Adrenal gland (tissue), 12 donors: ENCODE results near the gene SRSF2. TPM values are rescaled to one million over a fixed set of nuclear protein-coding genes. Genes with fewer than 3 reads are reported as not detected.
"Not testable (repeated sequence)": the region's sequence is repeated elsewhere in the genome, so short reads cannot be mapped to it uniquely, and the experiment has no call there.

Experiments used
- DNase-seq, 7 donors: peaks; one replicate each; pipeline ENCODE4 v3.0.0-alpha.2; 2019 to 2020
- H3K27ac ChIP-seq, 5 donors: fragments of 200-600 bp; sonication (generic) in 4 of 5; 1 replicate in 3 of 5; 2 replicates in 2 of 5; pipeline versions ENCODE4 v1.5.1 to v1.8.0; 2016 to 2020; ENCODE audit warnings: mild to moderate bottlenecking in 1 of 5
- H3K27me3 ChIP-seq: fragments of 200-600 bp; 2 replicates; pipeline ENCODE4 v1.8.0; 2021
- H3K36me3 ChIP-seq, 2 donors: fragments of 200-600 bp; replicated peaks in 1 of 2; 1 replicate in 1 of 2; 2 replicates in 1 of 2; pipeline versions ENCODE4 v1.5.1 to v1.8.0; 2018 to 2022
- H3K4me1 ChIP-seq, 2 donors: fragments of 200-600 bp; replicated peaks in 1 of 2; 1 replicate in 1 of 2; 2 replicates in 1 of 2; pipeline versions ENCODE4 v1.5.1 to v1.8.0; 2018 to 2021
- H3K4me3 ChIP-seq, 4 donors: fragments of 200-600 bp; sonication (generic) in 3 of 4; one replicate each; pipeline ENCODE4 v1.5.1; 2016 to 2018
- H3K9me3 ChIP-seq, 3 donors: fragments of 200-600 bp; sonication (generic) in 1 of 3; replicated peaks in 1 of 3; 1 replicate in 2 of 3; 2 replicates in 1 of 3; pipeline versions ENCODE4 v1.5.1 to v1.8.0; 2016 to 2021
- POLR2A ChIP-seq, 2 donors: fragments of 450-650 bp; IDR thresholded peaks; one replicate each; pipeline ENCODE4 v1.6.1; 2017; ENCODE audit warnings: antibody characterized with exemption in 2 of 2, mild to moderate bottlenecking in 2 of 2, moderate library complexity in 1 of 2
- WGBS, 4 donors: extraction: QIAGEN DNeasy Blood & Tissue Kit in 2 of 4; methylation state at CpG; one replicate each; pipeline versions ENCODE4 v1.1.5 to v1.1.7; 2013 to 2017; 5-methylcytosine and 5-hydroxymethylcytosine counted together
- intact Hi-C, 2 donors: fragments of 100-400 bp; cut with DNase I; formaldehyde crosslinking; loops; one replicate each; pipeline versions ENCODE4 v1.14.1 to v1.15.0; 2022 to 2023
- polyA plus RNA-seq, 3 donors: library from polyadenylated mRNA; stranded (reverse); fragments of 200-250 nt in 2 of 3; fragments of 350-450 nt in 1 of 3; fragmentation: Illumina TruSeq in 1 of 3; extraction: RNeasy Lipid Tissue Mini Kit (QIAGEN cat#74804) in 1 of 3; gene quantifications; one replicate each; pipeline ENCODE4 v1.2.3, GENCODE V29; 2013 to 2014
- total RNA-seq, 9 donors: library from RNA; depleted of rRNA in 4 of 9; stranded (reverse); fragments of >200 nt in 4 of 9; fragments of 120-200 nt in 1 of 9; fragmentation: NEBNext Ultra II Directional in 1 of 9; extraction: Animal tissue kit (Norgen Biotek cat#: 25700) in 1 of 9; gene quantifications; one replicate each; pipeline versions ENCODE4 v1.1.0 to v1.2.4, GENCODE V29; 2013 to 2023
- TF ChIP-seq, protein P1 (sequence below), 6 experiments: fragments of 450-650 bp in 4 of 6; fragments of 200-600 bp in 2 of 6; sonication (generic) in 1 of 6; IDR thresholded peaks; 1 replicate in 5 of 6; 2 replicates in 1 of 6; pipeline versions ENCODE4 v1.5.1 to v1.8.0; 2016 to 2021; ENCODE audit warnings: antibody characterized with exemption in 6 of 6, mild to moderate bottlenecking in 2 of 6, moderate library complexity in 1 of 6
- donor health status: healthy with polysubstance abuse.
- donor health status: Bipolar disorder and iron deficiency.
- donor health status: DM: yes; HTN: yes; CAD: no.
- donor health status: DM: no; HTN: no; CAD: no.
- donor health status: DM: no; HTN: no; CAD: no.
- donor health status: DM: yes; HTN: yes; CAD: no.

Gene SRSF2
- total and polyA plus RNA-seq, 12 donors: 103 to 269 (median 194) TPM

DNA sequence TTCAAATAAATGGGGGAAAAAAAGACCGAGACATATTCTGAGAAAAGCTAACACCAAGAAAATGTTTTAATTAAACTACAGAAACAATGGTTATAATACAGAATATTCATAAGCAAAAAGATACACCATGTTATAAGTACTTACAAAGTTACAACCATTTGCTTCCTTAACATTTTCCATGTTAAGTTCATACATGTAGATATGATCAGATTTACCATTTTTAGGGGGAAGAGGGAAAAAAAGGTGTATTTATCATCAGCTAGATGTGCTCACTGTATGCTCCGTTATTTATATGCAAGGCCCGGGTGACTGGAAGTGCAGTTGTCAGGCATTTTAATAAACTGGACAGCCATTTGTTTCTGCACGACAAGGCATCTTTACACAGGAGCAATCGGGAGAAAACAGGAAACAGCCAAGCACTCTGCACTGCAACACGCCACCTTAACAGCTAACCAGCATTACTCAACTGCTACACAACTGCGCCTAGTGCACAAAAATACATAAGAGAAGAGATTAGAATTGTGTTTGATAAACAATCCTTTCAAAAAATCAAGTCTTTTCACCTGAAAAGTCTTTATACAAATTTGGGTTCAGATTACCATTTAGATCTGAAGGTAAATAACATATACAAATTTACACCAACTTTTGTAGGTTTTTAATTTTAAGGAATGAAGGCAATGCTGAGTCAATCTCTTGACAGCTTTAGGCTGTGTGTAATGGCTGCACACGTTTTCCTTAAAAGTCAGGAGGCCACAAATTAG lies 2.9 kb downstream of the SRSF2 start:
- DNase-seq: no peak
- H3K27me3 ChIP-seq: no peaks in the 10 kb centered on the region
- no peak for TF ChIP-seq POLR2A (IDR thresholded peaks at IDR 0.05)
- TF ChIP-seq, protein P1, sequence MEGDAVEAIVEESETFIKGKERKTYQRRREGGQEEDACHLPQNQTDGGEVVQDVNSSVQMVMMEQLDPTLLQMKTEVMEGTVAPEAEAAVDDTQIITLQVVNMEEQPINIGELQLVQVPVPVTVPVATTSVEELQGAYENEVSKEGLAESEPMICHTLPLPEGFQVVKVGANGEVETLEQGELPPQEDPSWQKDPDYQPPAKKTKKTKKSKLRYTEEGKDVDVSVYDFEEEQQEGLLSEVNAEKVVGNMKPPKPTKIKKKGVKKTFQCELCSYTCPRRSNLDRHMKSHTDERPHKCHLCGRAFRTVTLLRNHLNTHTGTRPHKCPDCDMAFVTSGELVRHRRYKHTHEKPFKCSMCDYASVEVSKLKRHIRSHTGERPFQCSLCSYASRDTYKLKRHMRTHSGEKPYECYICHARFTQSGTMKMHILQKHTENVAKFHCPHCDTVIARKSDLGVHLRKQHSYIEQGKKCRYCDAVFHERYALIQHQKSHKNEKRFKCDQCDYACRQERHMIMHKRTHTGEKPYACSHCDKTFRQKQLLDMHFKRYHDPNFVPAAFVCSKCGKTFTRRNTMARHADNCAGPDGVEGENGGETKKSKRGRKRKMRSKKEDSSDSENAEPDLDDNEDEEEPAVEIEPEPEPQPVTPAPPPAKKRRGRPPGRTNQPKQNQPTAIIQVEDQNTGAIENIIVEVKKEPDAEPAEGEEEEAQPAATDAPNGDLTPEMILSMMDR (IDR thresholded peaks at IDR 0.05): no peak
- 16 to 19% (median 19%) methylated on average over 8 of the region's 8 CpGs for WGBS, 4 donors
- peaks cover 32 to 68% of the 10 kb centered on the region in 2 donors for H3K4me1 ChIP-seq
- intact Hi-C loops: no loop called here
- H3K27ac ChIP-seq: peak overlapping the region in 3 of 5 donors; percentile 10 to 99 (median 18)
- peaks cover 0 to 58% of the 10 kb centered on the region in 2 donors for H3K36me3 ChIP-seq
- no peaks in the 10 kb centered on the region for H3K9me3 ChIP-seq
- H3K4me3 ChIP-seq: peak overlapping the region in 1 of 4 donors; percentile 83

DNA sequence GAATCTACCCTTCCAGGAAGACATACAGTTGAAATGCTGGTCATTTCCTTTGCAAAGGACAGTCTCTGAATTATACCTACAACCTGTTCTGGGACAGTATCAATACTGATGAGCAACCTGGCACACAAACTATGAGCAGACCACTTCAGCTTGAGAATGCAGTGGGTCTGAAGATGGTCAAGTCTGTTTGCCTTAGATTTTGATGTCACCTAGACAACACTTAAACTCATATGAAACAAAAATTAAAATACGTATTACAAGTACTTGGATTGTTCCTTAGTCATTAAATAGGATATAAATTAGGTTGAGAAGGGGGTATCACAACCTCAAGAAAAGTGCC lies 3.5 kb downstream of the SRSF2 start:
- no peak for DNase-seq
- Histone ChIP-seq H3K4me1 (peaks cover 29 to 65% of the 10 kb centered on the region in 2 donors), H3K27ac (peak overlapping the region in 3 of 5 donors; percentile 10 to 99 (median 13)), H3K36me3 (peaks cover 0 to 58% of the 10 kb centered on the region in 2 donors), H3K4me3 (peak overlapping the region in 1 of 4 donors; percentile 83), H3K27me3 (no peaks in the 10 kb centered on the region), H3K9me3 (no peaks in the 10 kb centered on the region)
- 57 to 92% (median 81%) methylated on average over 1 of the region's 1 CpG for WGBS, 4 donors
- intact Hi-C loops: no loop called here
- no peak for TF ChIP-seq POLR2A (IDR thresholded peaks at IDR 0.05)
- TF ChIP-seq, protein P1 (IDR thresholded peaks at IDR 0.05): no peak

DNA sequence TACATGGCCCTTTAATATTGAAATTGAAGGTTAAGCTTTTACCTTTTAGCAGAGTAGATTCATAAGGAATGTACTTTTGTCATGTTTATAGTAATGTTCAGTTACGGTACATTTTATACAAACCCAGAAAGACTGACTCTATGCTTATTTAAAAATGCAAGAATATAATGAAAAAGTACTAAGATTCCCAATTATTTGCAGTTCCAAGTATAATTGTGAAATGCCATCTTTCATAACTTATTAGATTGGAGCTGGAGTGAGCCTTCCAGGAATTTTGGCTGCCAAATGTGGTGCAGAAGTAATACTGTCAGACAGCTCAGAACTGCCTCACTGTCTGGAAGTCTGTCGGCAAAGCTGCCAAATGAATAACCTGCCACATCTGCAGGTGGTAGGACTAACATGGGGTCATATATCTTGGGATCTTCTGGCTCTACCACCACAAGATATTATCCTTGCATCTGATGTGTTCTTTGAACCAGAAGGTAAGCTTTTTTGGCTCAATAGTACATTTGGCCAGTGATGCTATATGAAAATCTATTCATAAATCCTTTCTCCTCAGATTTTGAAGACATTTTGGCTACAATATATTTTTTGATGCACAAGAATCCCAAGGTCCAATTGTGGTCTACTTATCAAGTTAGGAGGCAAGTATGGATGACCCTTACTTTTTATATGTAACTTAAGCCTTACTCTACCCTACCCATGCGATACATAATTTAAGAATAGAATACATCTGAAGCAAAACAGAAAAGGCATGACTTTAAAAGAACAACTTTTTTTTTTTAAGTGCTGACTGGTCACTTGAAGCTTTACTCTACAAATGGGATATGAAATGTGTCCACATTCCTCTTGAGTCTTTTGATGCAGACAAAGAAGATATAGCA lies 4.2 kb downstream of the SRSF2 start:
- H3K27ac ChIP-seq: peak overlapping the region in 2 of 5 donors; percentile 13 to 18
- H3K4me1 ChIP-seq: peaks cover 26 to 62% of the 10 kb centered on the region in 2 donors
- 59 to 70% (median 67%) methylated on average over 3 of the region's 3 CpGs for WGBS, 4 donors
- intact Hi-C loops: no loop called here
- TF ChIP-seq, protein P1 (IDR thresholded peaks at IDR 0.05): no peak
- TF ChIP-seq POLR2A (IDR thresholded peaks at IDR 0.05): no peak
- no peaks in the 10 kb centered on the region for H3K9me3 ChIP-seq
- H3K4me3 ChIP-seq: no peak overlapping the region
- no peaks in the 10 kb centered on the region for H3K27me3 ChIP-seq
- H3K36me3 ChIP-seq: peaks cover 0 to 58% of the 10 kb centered on the region in 2 donors
- DNase-seq: peak in 2 of 7 donors; percentile 44 to 52

GRCh38 chr17:76731800-76732733 lies 5.1 kb downstream of the SRSF2 start:
- intact Hi-C loops, DNase-seq, H3K27me3 ChIP-seq, H3K4me3 ChIP-seq, H3K9me3 ChIP-seq: not testable (repeated sequence)
- 84 to 89% (median 88%) methylated on average over 13 of the region's 13 CpGs for WGBS, 4 donors
- peak overlapping the region in 1 of 5 donors; percentile 18 for H3K27ac ChIP-seq
- H3K4me1 ChIP-seq: peaks cover 26 to 71% of the 10 kb centered on the region in 2 donors
- peaks cover 0 to 58% of the 10 kb centered on the region in 2 donors for H3K36me3 ChIP-seq
